AG04449 (cell line): ENCODE results near the gene SIAH2.
A peak's percentile ranks its signal among the peaks of the same experiment; 100 is the strongest.

Experiments
- CTCF ChIA-PET: fragments of 350-600 bp; formaldehyde crosslinking; extraction: SDS; loops from one replicate; lab custom pipeline; 2021; ENCODE audit warnings: antibody characterized with exemption; lab: Yijun Ruan, JAX
- POLR2A ChIA-PET: fragments of 400-600, 350-600 bp; formaldehyde crosslinking; extraction: SDS; loops from one replicate; lab custom pipeline; 2020; ENCODE audit warnings: antibody characterized with exemption, inconsistent platforms; lab: Yijun Ruan, JAX
- DNase-seq: peaks from one replicate; pipeline ENCODE4 v3.0.0-alpha.2; 2010; ENCODE audit warnings: low read depth, low spot score
- H3K4me3 ChIP-seq: 2 replicates; pipeline ENCODE4 v1.5.1; 2011; ENCODE audit warnings: low read depth, mild to moderate bottlenecking, control low read depth, low read length
- CTCF ChIP-seq: IDR thresholded peaks from one replicate; pipeline ENCODE4 v1.5.1; 2011; ENCODE audit warnings: mild to moderate bottlenecking, moderate library complexity, low read length, control low read depth, inconsistent platforms; ENCODE audit not compliant: insufficient read depth; ENCODE audit errors: missing control alignments

SIAH2 gene

GRCh38 chr3:150790629-150791028 lies 27.7 kb upstream of the SIAH2 start:
- ChIA-PET POLR2A (no interaction called here), CTCF (interaction anchor here (4.2 to 8.7 kb wide), 3 partner anchors 12 to 75 kb away, joined by 30 to 85 read pairs (median 53); partner anchors contain the start of gene SIAH2)
- no peak overlapping the region for H3K4me3 ChIP-seq
- no peak for DNase-seq
- TF ChIP-seq CTCF: no peak

GRCh38 chr3:150789451-150789850 lies 26.5 kb upstream of the SIAH2 start:
- ChIA-PET CTCF (interaction anchor here (1.0 to 8.7 kb wide), 5 partner anchors 11 to 358 kb away, joined by 7 to 85 read pairs (median 30); partner anchors contain the start of gene SIAH2), POLR2A (no interaction called here)
- H3K4me3 ChIP-seq: no peak overlapping the region
- no peak for TF ChIP-seq CTCF
- DNase-seq: no peak

GRCh38 chr3:150787741-150788370 lies 24.9 kb upstream of the SIAH2 start:
- TF ChIP-seq CTCF: peak; percentile 91
- DNase-seq: no peak
- ChIA-PET POLR2A (no interaction called here), CTCF (interaction anchor here (0.6 to 8.7 kb wide), 35 partner anchors 9 to 368 kb away, joined by 3 to 85 read pairs (median 4); partner anchors contain the start of gene SIAH2)
- H3K4me3 ChIP-seq: no peak overlapping the region

GRCh38 chr3:150786791-150787190 lies 23.8 kb upstream of the SIAH2 start:
- CTCF ChIA-PET: interaction anchor here (1.1 to 8.7 kb wide), 15 partner anchors 8 to 360 kb away, joined by 3 to 85 read pairs (median 12); partner anchors contain the start of gene SIAH2

GRCh38 chr3:150784747-150785125 lies 21.8 kb upstream of the SIAH2 start:
- no peak for DNase-seq
- TF ChIP-seq CTCF: no peak
- ChIA-PET CTCF (interaction anchor here (1.2 to 1.9 kb wide), 4 partner anchors 20 to 363 kb away, joined by 3 to 5 read pairs (median 4); partner anchors contain the start of gene MED12L), POLR2A (interaction anchor here (1.0 kb wide), 1 partner anchor 21 kb away, joined by 3 read pairs; no protein-coding TSS in a partner anchor)
- H3K4me3 ChIP-seq: no peak overlapping the region

More at GRCh38 chr3:150786791-150787190, 23.8 kb upstream of the SIAH2 start:
- DNase-seq: no peak
- POLR2A ChIA-PET: no interaction called here
- no peak for TF ChIP-seq CTCF
- H3K4me3 ChIP-seq: no peak overlapping the region
